Middle frontal gyrus (tissue), 1 donor: ENCODE results near the gene H19.

Source experiments
- DNase-seq: peaks from one replicate; pipeline ENCODE4 v3.0.0-alpha.2; 2015; ENCODE audit warnings: low spot score; ENCODE audit errors: extremely low spot score

The H19 gene

GRCh38 chr11:1983601-1983961 lies 14.1 kb downstream of the H19 start:
- DNase-seq = no peak

GRCh38 chr11:1982873-1983600 lies 14.6 kb downstream of the H19 start:
- no peak for DNase-seq

- no peak for DNase-seq
Measured at GRCh38 chr11:1979607-1980006, 18.0 kb downstream of the H19 start.

- DNase-seq = no peak
Measured at GRCh38 chr11:1978720-1979473, 18.7 kb downstream of the H19 start.

GRCh38 chr11:1975185-1975584 lies 22.5 kb downstream of the H19 start:
- no peak for DNase-seq

- no peak for DNase-seq
Measured at GRCh38 chr11:1970956-1971355, 26.7 kb downstream of the H19 start.

- no peak for DNase-seq
Measured at GRCh38 chr11:1969776-1970175, 27.9 kb downstream of the H19 start.

GRCh38 chr11:1969035-1969434 lies 28.6 kb downstream of the H19 start:
- DNase-seq = no peak

GRCh38 chr11:1968454-1969002 lies 29.1 kb downstream of the H19 start:
- DNase-seq = no peak

GRCh38 chr11:1967641-1968225 lies 29.9 kb downstream of the H19 start:
- DNase-seq = no peak

- DNase-seq = no peak
Measured at GRCh38 chr11:1966531-1966930, 31.1 kb downstream of the H19 start.

- DNase-seq = no peak
Measured at GRCh38 chr11:1964955-1965354, 32.7 kb downstream of the H19 start.

GRCh38 chr11:1964348-1964747 lies 33.3 kb downstream of the H19 start:
- no peak for DNase-seq

- DNase-seq = no peak
Measured at GRCh38 chr11:1963864-1964263, 33.8 kb downstream of the H19 start.

- DNase-seq = no peak
Measured at GRCh38 chr11:1959786-1960185, 37.9 kb downstream of the H19 start.

- no peak for DNase-seq
Measured at GRCh38 chr11:1958367-1958766, 39.3 kb downstream of the H19 start.

GRCh38 chr11:1953489-1954266 lies 44.0 kb downstream of the H19 start:
- DNase-seq = no peak

GRCh38 chr11:1952806-1953482 lies 44.7 kb downstream of the H19 start:
- no peak for DNase-seq

- DNase-seq = no peak
Measured at GRCh38 chr11:1949922-1950321, 47.7 kb downstream of the H19 start.

GRCh38 chr11:1949302-1949701 lies 48.3 kb downstream of the H19 start:
- no peak for DNase-seq

- DNase-seq = no peak
Measured at GRCh38 chr11:1948389-1948788, 49.3 kb downstream of the H19 start.
